ENCODE data around the gene ABHD12.

DNA sequence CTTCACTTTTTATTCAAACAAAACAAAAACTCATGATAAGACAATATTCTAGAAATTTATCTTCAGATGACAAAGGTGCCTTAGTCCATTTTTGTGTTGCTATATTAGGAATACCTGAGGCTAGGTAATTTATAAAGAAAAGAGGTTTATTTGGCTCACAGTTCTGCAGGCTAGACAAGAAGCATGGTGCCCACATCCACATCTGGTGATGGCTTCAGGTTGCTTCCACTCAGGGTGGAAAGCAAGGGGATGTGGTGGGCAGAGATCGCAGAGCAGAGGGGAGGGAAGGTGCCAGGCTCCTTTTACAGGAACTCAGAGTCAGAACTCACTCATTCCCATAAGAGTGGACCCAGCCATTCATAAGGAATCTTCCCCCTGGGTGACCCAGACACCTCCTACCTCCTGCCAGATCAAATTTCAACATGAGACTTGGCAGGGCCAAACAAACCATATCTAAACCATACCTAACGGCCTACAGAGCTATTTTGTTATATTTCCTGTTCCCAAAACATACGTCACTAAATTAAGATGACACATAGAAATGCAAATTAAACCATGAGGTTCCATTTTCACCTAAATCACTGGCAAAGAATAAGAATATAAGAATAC lies 26.4 kb downstream of the ABHD12 start:
- TF ChIP-seq, protein P1, sequence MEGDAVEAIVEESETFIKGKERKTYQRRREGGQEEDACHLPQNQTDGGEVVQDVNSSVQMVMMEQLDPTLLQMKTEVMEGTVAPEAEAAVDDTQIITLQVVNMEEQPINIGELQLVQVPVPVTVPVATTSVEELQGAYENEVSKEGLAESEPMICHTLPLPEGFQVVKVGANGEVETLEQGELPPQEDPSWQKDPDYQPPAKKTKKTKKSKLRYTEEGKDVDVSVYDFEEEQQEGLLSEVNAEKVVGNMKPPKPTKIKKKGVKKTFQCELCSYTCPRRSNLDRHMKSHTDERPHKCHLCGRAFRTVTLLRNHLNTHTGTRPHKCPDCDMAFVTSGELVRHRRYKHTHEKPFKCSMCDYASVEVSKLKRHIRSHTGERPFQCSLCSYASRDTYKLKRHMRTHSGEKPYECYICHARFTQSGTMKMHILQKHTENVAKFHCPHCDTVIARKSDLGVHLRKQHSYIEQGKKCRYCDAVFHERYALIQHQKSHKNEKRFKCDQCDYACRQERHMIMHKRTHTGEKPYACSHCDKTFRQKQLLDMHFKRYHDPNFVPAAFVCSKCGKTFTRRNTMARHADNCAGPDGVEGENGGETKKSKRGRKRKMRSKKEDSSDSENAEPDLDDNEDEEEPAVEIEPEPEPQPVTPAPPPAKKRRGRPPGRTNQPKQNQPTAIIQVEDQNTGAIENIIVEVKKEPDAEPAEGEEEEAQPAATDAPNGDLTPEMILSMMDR (IDR thresholded peaks at IDR 0.05; ENCODE audit: insufficient read depth, low read length, poor library complexity, severe bottlenecking) = no peak
- no peak for TF ChIP-seq EZH2phosphoT487 (conservative IDR thresholded peaks at IDR 0.05; ENCODE audit: low read length)

Measured in SU-DHL-6 (cell line).